SIG-M5 (cell line): ENCODE results near the gene TRIM3.

Experiments
- DNase-seq: peaks from one replicate; lab custom pipeline; 2025; lab: John Stamatoyannopoulos, UW

The TRIM3 gene

DNA sequence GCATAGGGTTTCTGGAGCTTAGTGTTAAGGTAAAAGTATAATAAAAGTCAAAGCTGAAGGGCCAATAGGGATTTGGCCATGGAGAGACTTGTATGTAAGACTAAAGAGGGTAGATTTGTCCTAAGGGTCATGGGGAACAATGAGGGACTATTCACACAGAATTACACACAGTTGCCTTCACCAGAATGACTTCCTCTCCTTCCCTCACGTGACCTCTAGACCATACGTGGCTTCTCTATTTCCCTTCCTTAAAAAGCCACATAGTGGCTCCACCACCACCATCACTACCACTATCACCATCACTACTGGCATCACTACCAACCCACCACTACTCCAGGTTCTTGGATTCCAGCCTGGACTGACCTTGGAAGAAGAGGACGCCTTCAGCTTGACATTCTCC is 35.7 kb downstream of the TRIM3 start:
- DNase-seq, result no peak

DNA sequence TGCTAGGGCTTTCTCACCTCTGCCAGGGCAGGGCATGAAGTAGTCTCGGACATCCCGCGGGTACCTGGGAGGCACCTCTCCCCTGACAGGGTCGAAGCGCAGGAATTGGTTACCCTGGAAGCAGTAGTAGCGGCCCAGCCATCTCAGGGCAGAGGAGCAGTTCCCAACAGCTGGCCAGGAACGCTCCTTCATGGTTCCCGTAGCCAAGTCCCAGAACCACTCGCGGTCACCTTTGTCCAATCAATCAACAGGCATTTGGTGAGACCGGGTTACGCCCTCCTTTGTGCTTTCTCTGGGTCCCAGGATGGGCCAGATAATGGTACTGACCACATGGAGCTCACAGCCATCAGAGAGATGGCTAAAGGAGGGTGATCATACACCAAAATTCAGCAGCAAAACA is 36.3 kb downstream of the TRIM3 start:
- DNase-seq, result no peak

DNA sequence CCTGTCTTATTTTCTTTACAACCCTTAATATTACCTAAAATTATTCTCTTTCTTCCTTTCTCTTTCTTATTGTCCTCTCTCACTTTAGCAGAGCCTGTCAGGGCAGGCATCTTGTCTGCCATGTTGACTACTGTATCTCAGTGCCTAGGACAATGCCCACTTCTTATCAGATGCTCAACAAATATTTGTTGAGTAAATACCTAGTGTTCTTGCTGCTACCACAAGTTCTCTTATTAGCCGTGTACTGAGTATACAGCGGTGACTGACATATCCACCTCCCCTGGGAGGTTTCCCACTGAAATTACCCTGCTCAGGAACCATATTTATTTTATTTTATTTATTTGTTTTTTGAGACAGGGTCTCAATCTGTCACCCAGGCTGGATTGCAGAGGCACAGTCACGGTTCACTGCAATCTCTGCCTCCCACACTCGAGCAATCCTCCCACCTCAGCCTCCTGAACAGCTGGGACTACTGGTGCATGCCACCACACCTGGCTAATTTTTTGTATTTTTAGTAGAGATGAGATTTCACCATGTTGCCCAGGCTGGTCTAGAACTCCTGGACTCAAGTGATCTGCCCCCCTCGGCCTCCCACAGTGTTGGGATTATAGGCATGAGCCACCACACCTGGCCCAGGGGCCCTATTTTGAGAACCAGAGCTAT is 39.6 kb downstream of the TRIM3 start:
- no peak for DNase-seq

DNA sequence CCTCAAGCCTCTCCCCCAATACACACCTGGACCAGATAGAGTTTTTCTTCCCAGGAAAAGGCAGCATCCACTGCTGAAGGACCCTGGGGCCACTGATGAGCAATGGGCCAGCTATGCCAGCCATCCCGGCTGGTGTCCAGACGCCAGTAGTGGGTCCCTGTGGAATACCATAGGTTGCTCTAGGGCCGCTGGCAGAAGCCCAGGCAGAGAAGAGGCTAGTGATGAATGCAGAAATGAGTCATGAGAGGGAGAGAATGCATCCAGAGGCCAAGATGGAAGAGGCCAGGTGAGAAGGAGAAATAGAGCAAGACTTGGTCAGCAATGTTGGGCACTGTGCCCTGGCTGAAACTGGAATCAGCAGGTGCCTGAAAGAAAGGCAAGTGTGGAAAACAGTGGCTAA is 41.9 kb downstream of the TRIM3 start:
- no peak for DNase-seq

DNA sequence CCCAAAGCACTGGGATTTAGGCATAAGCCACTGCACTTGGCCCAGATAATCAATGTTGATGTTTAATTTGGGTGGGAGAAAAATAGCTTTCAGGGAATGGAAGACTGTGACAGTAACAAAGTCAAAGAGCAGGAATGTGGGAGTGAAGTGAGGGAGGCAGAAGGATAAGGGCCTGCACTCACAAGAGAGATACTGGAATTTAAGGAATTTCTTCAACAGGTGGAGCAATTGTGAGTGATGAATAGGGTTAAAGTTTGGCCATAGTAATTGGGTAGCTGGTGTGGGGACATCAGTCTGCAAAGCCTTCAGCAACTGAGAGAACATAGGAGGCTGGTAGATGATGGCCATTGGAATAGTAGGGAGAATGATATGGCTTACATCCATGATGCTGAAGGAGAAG is 46.2 kb downstream of the TRIM3 start:
- no peak for DNase-seq

DNA sequence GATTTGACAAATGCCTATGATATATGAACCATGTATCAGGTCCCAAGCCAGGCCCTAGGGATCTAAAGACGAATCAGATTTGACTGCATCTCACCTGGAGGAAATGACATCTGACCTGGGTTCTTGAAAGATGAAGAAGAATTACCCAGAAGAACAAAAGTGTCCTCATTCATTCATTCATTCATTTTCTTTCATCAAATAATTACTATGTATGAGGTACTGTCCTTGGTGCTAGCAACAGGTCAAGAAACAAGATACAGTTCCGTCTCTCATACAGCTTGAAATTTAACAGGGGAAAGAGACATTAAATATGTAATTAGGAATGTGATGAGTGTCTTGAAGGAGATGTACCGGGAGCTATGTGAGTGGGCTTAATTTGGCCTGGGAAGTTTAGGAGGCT is 53.1 kb downstream of the TRIM3 start:
- no peak for DNase-seq

DNA sequence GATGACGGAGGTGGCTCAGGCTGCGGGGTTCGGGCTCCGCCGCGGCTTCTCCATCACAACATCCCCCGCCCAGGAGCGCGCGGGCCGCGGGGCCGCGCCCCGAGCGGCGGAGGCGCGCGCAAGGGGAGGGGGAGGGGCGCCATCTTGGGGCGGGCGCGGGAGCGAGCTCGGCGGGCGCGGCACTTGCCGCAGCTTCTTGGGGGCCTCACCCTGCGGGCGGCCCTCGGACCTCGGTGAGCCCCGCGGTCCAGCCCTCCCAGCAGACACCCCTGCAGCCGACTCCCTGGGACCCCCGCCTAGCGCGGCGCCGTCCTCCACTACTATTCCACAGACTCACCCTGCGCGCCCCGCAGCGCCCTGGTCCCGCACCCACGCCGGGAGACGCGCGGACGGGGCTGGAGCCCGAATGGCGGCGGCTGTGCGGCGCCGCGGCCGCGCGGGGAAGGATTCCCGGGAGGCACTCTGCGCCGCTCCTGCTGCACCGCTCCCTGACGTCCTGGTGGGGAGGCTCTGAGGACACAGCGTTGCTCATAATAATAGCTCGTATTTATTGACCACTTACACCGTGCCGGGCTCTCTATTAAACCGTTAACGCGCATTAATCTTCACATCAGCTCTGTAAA is 54.6 kb downstream of the TRIM3 start, which contains the start of gene APBB1:
Gene APBB1 (minus strand): TSS at position 86 of the 623 bp plus-strand sequence. CDS start 7,747 bp downstream, outside the sequence.
- no peak for DNase-seq

DNA sequence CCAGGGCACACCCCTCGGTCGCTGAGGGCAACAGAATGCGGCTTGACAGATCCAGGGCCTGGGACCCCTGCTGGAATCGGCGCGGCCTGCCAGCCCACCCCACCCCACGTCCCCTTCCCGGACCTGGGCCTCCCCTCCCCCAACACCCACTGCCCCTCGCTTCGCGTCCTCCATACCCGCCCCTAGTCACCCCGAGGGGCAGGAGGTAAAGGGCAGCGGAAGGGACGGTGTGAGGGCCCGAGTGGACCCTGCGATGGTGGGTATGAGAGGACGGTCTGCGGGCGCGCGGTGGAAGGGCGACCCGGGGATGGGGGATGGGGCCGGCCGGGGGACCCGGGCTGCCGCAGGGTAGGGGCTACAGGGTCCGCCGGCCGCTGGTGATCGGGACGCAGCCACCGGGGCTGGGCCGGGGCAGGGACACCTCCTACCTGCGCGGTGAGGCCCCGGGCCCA is 55.2 kb downstream of the TRIM3 start:
- DNase-seq, result no peak

DNA sequence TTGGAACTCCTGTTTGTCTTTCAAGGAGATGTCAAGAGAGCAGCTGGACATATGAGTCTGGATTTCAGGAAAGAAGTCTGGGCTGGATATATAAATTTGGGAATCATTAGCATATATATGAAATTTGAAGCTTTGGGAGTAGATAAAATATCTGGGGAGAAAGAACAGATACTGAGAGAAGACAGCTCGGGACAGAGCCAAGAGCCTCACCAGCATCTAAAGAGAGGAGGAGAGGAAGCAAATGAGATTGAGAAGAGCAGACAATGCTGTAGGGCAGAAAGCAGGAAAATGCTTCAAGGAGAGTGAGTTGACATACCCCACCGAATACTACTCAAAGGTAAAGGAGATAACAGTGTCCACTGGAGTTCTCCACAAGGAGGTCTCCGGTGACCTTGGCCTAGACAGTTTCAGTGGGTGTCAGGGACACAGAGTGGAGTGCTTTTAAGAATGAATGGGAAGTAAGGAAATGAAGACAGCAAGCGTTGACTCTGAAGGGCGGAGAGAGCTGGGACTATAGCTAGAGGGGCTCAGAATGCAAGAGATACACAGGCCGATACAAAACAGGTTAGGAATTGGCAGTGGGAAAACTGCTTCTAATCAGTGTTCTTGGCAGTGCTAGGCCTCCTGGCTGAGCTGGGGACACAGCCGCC is 55.7 kb downstream of the TRIM3 start:
- DNase-seq, result no peak

DNA sequence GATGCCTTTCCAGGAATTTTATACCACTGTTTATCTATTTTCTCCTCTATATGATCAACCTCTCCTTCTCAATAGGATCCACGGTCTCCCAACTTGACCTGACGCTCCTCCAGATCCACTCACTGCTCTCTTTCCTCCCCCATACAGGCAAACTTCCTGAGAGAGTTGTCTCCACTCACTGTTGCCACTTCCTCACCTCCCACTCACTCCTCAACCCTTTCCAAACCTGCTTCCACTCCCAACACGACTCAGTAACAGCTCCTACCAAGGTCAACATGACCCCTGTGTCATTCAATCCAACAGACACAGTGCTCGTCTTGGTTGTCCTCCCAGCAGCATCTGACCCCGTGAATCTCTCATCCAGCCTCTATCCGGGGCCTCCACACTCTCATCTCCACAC is 57.9 kb downstream of the TRIM3 start:
- no peak for DNase-seq

DNA sequence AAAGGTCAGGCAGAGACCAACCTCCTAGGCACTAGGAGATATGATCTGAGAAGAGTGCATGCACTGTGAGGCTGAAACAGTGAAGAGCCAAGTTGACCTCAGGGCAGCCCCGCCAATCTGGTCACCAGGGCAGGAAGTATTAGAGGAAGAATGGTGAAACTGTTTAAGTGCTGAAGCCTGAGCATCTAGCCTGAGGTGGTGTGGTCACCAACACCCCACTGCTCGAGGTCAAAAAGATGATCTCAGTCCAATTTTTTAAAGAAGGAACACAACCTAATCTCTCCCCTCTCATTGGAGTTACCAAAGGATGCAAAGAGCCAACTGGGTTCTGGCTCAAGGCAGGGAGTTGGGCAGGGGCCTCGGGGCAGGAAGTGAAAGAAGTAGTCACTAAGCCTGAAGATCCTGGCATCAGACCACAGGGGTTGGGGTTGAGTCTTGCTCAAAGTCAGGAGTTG is 58.8 kb downstream of the TRIM3 start:
- DNase-seq, result peak; percentile 27

DNA sequence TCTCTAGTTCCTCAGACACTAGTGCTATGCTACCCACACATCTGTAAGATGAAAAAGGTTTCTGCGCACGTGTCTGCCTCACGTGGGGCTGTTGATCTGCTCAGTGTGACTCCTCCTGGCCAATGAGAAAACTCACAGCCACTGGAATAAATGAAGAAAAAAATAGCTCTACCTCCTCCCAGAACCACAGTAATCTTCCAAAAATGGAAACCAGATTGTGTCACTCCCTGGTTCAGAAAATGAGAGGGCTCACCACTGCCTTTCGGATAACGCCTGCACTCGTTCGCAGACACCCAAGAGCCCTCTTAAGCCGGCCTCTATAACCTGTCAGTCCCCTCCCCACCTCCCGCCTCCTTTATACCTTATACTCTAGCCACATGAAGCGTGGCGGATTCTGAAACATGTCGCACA is 59.9 kb downstream of the TRIM3 start:
- peak; percentile 40 for DNase-seq

DNA sequence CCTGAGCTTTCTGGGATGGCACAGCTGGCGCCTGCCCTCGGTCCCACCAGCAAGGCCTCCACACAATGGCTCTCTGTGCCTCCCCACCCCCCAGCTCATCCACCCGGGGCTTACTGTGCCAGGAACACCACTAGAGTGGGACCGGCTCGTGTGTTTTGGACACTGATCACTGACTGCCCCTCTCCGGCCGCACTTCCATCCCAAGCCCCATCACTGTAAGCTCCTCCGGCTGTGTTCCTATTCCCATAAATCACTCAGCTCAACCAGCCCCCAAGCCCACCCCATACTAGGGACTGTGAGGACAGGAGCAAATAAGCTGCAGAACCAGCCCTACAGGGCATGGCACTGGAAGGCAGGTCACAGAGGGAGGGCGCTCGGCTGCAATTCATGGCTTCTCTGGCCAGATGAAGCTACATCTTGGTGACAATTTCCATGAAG is 62.1 kb downstream of the TRIM3 start:
- DNase-seq, result no peak

DNA sequence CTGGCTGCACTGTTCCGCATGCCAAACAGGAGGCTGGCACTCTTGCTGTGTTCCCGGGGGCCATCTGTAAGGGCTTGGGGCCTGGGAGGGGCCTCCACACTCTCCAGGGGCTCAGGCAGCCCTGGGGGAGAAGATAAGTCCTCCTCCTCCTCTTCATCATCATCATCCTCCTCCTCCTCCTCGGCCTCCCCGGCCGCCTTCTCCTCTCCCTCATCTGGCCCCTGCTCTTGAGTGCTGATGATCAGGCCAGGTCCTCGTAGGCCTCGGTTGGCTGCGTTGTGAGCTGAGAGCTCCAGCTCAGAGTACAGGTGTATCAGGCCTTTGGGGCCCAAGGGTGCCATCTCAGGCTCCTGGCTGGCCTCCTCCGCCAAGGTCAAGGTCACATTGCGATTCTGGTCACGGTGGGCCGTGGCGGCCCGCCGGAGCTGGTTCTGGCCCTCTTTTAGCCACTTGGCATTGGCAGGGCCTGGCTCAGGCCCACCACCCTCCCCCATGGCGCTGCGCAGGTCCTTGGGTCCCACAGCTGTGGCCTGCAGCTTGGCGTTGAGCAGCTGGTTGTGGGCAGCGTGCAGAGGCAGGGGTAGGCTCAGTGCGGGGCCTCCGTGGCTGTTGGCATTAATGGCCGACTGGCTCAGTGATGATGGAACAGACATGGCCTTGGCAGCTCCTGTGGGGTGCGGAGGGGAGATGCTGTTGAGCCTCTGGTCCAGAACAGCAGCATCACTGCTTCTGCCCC is 62.9 kb downstream of the TRIM3 start:
- no peak for DNase-seq

DNA sequence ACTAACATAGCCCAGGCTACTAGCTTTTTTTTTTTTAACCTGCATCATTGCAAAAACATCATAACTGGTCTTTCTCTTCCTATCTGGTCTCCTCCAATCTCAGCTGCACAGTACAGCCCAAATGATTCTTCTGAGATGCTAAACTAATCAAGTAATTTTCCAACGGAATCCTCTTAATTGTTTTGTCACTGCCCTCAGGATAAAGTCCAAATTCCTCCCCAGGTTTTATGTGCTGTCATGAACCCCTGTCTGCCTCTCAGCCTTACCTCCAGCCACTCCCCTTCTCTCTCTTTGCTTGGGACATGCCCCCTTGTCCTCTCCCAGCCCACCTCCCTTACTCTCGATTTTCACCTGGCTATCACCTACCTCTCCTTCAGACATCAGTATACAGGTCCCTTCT is 67.4 kb downstream of the TRIM3 start:
- no peak for DNase-seq

DNA sequence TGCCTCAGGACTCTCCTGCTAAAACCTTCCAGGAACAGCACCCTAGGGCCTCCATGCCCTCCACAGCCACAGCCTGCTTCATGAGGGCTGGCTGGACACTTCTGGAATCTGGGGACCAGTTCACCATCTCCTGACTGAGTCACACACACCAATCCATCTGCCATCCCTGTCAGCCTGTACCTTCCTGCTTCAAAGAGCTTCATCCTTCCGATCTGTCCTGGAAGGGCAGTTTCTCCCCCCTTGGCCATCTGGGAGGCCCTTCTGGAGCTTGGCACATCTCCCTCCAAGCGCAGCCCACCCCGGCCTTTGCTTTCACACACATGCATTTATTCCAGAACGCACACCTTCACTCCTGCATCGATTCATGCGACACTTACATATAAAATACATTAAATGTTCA is 67.9 kb downstream of the TRIM3 start:
- DNase-seq, result no peak

DNA sequence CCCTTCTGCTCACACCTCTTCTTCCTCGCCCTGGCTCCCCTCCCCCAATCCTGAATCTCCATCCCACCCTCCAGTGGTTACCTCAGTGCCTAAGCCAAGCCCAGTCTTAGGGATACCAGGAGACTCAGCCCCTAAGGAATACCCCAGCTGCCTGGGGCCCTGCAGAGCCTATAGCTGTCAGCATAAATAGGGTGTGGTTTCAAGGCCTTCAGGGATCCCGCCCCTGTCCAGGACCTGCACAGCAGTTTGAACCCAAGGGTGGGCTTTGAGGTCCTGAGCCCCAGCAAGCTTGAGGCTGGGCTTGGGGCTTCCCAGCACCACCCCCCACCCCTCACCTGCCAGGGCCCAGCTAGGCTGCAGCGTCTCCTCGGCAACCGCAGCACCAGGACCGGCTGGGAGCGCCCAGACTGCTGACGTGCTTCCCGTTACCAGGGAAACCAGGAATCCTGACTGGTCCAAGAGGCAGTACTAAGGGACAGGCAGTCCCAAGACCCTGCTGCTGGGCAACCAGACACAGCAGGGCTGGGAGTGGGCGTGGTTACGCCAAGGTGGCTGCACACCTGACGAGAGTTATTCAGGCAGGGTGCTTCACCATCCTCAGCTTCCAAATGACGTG is 68.6 kb downstream of the TRIM3 start:
- no peak for DNase-seq

DNA sequence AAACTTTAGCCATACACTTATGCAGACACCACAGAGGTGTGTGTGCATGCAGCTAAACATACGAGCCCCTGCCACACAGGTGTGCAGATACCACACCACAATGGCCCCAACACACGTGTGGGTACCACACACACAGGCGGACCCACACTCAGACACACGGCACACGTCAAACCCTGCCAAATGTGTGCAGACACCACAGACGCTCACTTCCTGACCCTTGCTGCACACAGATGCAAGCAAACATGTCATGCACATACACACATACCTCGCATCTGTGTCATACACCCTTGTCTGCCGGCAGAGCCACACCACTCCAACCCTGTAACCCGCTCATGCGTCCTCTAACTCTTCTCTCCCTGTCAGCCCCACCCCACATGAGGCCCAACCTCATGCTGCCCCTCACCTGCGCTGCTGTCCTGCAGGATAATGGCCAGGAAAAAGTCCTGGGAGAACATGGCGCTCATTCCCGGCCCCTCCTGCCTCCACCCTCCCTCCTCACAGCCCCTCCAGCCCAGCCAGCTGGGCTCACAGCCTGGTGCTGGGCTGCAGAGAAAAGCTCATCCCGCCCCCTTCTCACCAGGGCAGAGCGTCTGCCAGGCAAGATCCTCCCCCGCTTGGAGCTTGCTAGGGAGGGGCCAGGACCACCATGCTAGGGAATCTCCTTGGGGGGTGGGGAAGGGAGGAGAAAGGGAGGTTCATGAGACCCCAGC is 69.2 kb downstream of the TRIM3 start:
- DNase-seq, result no peak

DNA sequence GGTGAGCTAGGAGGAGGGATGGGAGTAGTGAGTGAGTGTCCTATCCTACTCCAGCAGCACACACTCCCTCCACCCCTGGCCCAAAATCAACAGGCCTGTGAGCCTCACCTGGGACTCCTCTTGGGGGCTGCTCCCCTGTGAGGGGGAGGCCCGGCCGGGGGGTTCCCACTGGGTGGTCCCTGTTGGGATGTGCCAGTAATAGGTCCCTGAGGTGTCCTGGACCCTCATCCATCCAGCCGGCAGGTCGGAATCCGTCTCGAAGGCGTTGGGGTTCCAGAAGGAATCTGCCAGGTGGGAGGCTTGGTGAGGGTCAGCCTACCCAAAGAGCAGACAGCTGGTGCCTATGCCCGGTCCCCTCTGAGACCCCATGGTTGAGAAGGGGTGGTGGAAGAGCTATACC is 70.2 kb downstream of the TRIM3 start:
- DNase-seq, result no peak

DNA sequence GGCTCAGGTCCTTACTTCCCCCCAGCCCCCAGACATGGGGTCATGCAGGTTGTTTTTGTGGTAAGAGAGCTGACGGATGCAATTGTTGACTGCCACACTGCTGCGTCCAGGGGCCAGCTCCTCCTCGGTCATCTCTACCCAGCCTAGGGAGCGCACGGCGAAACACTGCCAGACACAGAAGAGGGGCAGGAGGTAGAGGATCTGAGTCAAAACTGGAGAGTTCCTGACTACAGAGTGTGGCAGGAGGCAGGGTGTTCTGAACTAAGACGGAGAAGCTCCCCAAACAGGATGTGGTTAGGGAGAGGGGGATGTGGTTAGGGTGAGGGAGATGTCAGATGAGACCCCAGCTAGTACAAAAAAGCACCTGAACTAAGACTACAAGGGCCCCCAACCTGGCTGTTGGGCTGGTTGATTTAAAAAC is 71.2 kb downstream of the TRIM3 start:
- no peak for DNase-seq

DNA sequence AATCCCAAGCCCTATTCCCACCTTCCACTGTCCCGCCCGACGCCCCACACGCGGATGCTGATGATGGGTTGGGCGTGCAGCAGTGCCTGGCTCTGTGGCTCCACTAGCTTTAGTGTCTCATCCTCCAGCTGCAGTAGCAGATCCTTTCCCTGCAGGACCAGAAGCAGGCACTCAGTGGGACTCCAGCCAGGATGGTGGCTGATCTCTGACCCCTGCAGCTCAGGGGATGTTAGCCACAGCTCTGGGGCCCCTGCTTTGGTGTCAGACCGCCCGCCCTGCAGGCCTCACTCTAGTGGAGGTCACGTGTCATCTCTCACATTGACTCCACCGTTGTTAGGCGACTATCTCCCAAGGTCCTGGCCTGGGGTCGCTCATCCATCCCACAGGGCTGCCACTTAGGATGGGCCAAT is 71.7 kb downstream of the TRIM3 start:
- no peak for DNase-seq
